Loucy (cell line): Measurements from ENCODE around the gene CAMKMT.

ENCODE experiments used
- EZH2phosphoT487 ChIP-seq: fragments of 200-600 bp; IDR thresholded peaks from 2 replicates; pipeline ENCODE4 v1.6.1; 2018; ENCODE audit warnings: antibody characterized with exemption, mild to moderate bottlenecking, moderate library complexity, borderline replicate concordance
- TF ChIP-seq, protein P1 (sequence below): fragments of 200-600 bp; sonication (generic); conservative IDR thresholded peaks from 2 replicates; pipeline ENCODE4 v1.5.1; 2014; ENCODE audit warnings: mild to moderate bottlenecking, antibody characterized with exemption, low read length

DNA sequence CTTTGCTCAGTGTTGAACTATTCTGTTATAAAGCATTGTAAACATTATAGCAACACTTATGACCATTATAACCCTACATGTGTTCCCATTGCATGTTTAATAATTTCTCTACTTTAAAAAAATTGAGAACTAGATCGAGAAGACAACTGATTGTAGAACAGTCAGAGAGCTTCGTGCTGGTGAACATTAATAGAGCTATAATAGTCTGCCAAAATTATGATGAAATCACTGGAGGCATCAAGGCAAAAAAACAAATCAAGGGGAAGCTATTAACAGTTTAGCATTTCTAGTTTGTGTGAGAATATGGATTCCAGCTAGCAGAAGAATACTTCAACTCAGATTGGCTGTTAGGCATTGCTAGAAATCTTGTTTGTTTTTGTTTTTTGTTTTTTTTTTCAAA lies 284.2 kb downstream of the CAMKMT start:
- TF ChIP-seq, protein P1, sequence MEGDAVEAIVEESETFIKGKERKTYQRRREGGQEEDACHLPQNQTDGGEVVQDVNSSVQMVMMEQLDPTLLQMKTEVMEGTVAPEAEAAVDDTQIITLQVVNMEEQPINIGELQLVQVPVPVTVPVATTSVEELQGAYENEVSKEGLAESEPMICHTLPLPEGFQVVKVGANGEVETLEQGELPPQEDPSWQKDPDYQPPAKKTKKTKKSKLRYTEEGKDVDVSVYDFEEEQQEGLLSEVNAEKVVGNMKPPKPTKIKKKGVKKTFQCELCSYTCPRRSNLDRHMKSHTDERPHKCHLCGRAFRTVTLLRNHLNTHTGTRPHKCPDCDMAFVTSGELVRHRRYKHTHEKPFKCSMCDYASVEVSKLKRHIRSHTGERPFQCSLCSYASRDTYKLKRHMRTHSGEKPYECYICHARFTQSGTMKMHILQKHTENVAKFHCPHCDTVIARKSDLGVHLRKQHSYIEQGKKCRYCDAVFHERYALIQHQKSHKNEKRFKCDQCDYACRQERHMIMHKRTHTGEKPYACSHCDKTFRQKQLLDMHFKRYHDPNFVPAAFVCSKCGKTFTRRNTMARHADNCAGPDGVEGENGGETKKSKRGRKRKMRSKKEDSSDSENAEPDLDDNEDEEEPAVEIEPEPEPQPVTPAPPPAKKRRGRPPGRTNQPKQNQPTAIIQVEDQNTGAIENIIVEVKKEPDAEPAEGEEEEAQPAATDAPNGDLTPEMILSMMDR, result no peak
- TF ChIP-seq EZH2phosphoT487, result no peak
